Measurements from ENCODE around the gene PLEKHA6.
"Not testable (repeated sequence)": the region's sequence is repeated elsewhere in the genome, so short reads cannot be mapped to it uniquely, and the experiment has no call there.

Gene PLEKHA6

GRCh38 chr1:204239401-204239800 is 120.3 kb downstream of the PLEKHA6 start:
- not testable (repeated sequence) for H3K4me3 ChIP-seq (ENCODE audit: low read length); H3K9me3 ChIP-seq (replicated peaks; ENCODE audit: low read length); H3K4me2 ChIP-seq (ENCODE audit: low read length); H3K9ac ChIP-seq (ENCODE audit: low read depth, low read length); H3K4me1 ChIP-seq (ENCODE audit: control insufficient read depth, insufficient read depth, low read length); H3K27me3 ChIP-seq (ENCODE audit: control insufficient read depth, insufficient read depth, low read length)
- H3K36me3 ChIP-seq (ENCODE audit: insufficient read depth, low read length): peaks cover 14% of the 10 kb centered on the region

GRCh38 chr1:204238520-204238919 is 121.2 kb downstream of the PLEKHA6 start:
- not testable (repeated sequence) for H3K4me3 ChIP-seq (ENCODE audit: low read length); H3K4me2 ChIP-seq (ENCODE audit: low read length); H3K4me1 ChIP-seq (ENCODE audit: control insufficient read depth, insufficient read depth, low read length); H3K9me3 ChIP-seq (replicated peaks; ENCODE audit: low read length); H3K27me3 ChIP-seq (ENCODE audit: control insufficient read depth, insufficient read depth, low read length); H3K9ac ChIP-seq (ENCODE audit: low read depth, low read length)
- peaks cover 18% of the 10 kb centered on the region for H3K36me3 ChIP-seq (ENCODE audit: insufficient read depth, low read length)

- peaks cover 16% of the 10 kb centered on the region for H3K36me3 ChIP-seq (ENCODE audit: insufficient read depth, low read length)
- not testable (repeated sequence) for H3K4me3 ChIP-seq (ENCODE audit: low read length); H3K9me3 ChIP-seq (replicated peaks; ENCODE audit: low read length); H3K27me3 ChIP-seq (ENCODE audit: control insufficient read depth, insufficient read depth, low read length); H3K9ac ChIP-seq (ENCODE audit: low read depth, low read length); H3K4me1 ChIP-seq (ENCODE audit: control insufficient read depth, insufficient read depth, low read length); H3K4me2 ChIP-seq (ENCODE audit: low read length)
Observed at GRCh38 chr1:204237515-204237914, 122.2 kb downstream of the PLEKHA6 start.

- no peak overlapping the region for H3K4me3 ChIP-seq (ENCODE audit: low read length)
- H3K9ac ChIP-seq (ENCODE audit: low read depth, low read length): no peak overlapping the region
Observed at GRCh38 chr1:204232526-204232925, 127.2 kb downstream of the PLEKHA6 start.

GRCh38 chr1:204230211-204230610 is 129.5 kb downstream of the PLEKHA6 start:
- Histone ChIP-seq H3K4me3 (ENCODE audit: low read length) (no peak overlapping the region), H3K4me2 (ENCODE audit: low read length) (no peak overlapping the region), H3K27me3 (ENCODE audit: control insufficient read depth, insufficient read depth, low read length) (no peaks in the 10 kb centered on the region), H3K36me3 (ENCODE audit: insufficient read depth, low read length) (peaks cover 15% of the 10 kb centered on the region), H3K9me3 (replicated peaks; ENCODE audit: low read length) (no peaks in the 10 kb centered on the region), H3K4me1 (ENCODE audit: control insufficient read depth, insufficient read depth, low read length) (peaks cover 7% of the 10 kb centered on the region), H3K9ac (ENCODE audit: low read depth, low read length) (no peak overlapping the region)

More at GRCh38 chr1:204232526-204232925, 127.2 kb downstream of the PLEKHA6 start:
- Histone ChIP-seq H3K4me1 (ENCODE audit: control insufficient read depth, insufficient read depth, low read length) (no peaks in the 10 kb centered on the region), H3K36me3 (ENCODE audit: insufficient read depth, low read length) (peaks cover 15% of the 10 kb centered on the region), H3K4me2 (ENCODE audit: low read length) (no peak overlapping the region), H3K9me3 (replicated peaks; ENCODE audit: low read length) (no peaks in the 10 kb centered on the region), H3K27me3 (ENCODE audit: control insufficient read depth, insufficient read depth, low read length) (no peaks in the 10 kb centered on the region)

GRCh38 chr1:204228896-204229295 is 130.8 kb downstream of the PLEKHA6 start:
- Histone ChIP-seq H3K27me3 (ENCODE audit: control insufficient read depth, insufficient read depth, low read length) (no peaks in the 10 kb centered on the region), H3K9me3 (replicated peaks; ENCODE audit: low read length) (no peaks in the 10 kb centered on the region), H3K9ac (ENCODE audit: low read depth, low read length) (no peak overlapping the region), H3K36me3 (ENCODE audit: insufficient read depth, low read length) (peaks cover 18% of the 10 kb centered on the region), H3K4me1 (ENCODE audit: control insufficient read depth, insufficient read depth, low read length) (peaks cover 7% of the 10 kb centered on the region), H3K4me3 (ENCODE audit: low read length) (no peak overlapping the region), H3K4me2 (ENCODE audit: low read length) (no peak overlapping the region)

- H3K4me1 ChIP-seq (ENCODE audit: control insufficient read depth, insufficient read depth, low read length): peaks cover 7% of the 10 kb centered on the region
- no peak overlapping the region for H3K9ac ChIP-seq (ENCODE audit: low read depth, low read length)
- H3K4me2 ChIP-seq (ENCODE audit: low read length): no peak overlapping the region
- H3K4me3 ChIP-seq (ENCODE audit: low read length): no peak overlapping the region
- no peaks in the 10 kb centered on the region for H3K27me3 ChIP-seq (ENCODE audit: control insufficient read depth, insufficient read depth, low read length)
- H3K9me3 ChIP-seq (replicated peaks; ENCODE audit: low read length): no peaks in the 10 kb centered on the region
- H3K36me3 ChIP-seq (ENCODE audit: insufficient read depth, low read length): peaks cover 15% of the 10 kb centered on the region
Observed at GRCh38 chr1:204227996-204228785, 131.5 kb downstream of the PLEKHA6 start.

GRCh38 chr1:204227351-204227750 is 132.4 kb downstream of the PLEKHA6 start:
- peaks cover 16% of the 10 kb centered on the region for H3K36me3 ChIP-seq (ENCODE audit: insufficient read depth, low read length)
- H3K9me3 ChIP-seq (replicated peaks; ENCODE audit: low read length): no peaks in the 10 kb centered on the region
- H3K4me1 ChIP-seq (ENCODE audit: control insufficient read depth, insufficient read depth, low read length): peaks cover 7% of the 10 kb centered on the region
- no peak overlapping the region for H3K9ac ChIP-seq (ENCODE audit: low read depth, low read length)
- H3K4me3 ChIP-seq (ENCODE audit: low read length): no peak overlapping the region
- H3K27me3 ChIP-seq (ENCODE audit: control insufficient read depth, insufficient read depth, low read length): no peaks in the 10 kb centered on the region
- H3K4me2 ChIP-seq (ENCODE audit: low read length): no peak overlapping the region

GRCh38 chr1:204225841-204226735 is 133.6 kb downstream of the PLEKHA6 start:
- Histone ChIP-seq H3K4me3 (ENCODE audit: low read length) (no peak overlapping the region), H3K9ac (ENCODE audit: low read depth, low read length) (no peak overlapping the region), H3K4me1 (ENCODE audit: control insufficient read depth, insufficient read depth, low read length) (peaks cover 7% of the 10 kb centered on the region), H3K27me3 (ENCODE audit: control insufficient read depth, insufficient read depth, low read length) (no peaks in the 10 kb centered on the region), H3K9me3 (replicated peaks; ENCODE audit: low read length) (no peaks in the 10 kb centered on the region), H3K4me2 (ENCODE audit: low read length) (no peak overlapping the region), H3K36me3 (ENCODE audit: insufficient read depth, low read length) (peaks cover 23% of the 10 kb centered on the region)

- no peak overlapping the region for H3K4me2 ChIP-seq (ENCODE audit: low read length)
- no peaks in the 10 kb centered on the region for H3K9me3 ChIP-seq (replicated peaks; ENCODE audit: low read length)
- H3K27me3 ChIP-seq (ENCODE audit: control insufficient read depth, insufficient read depth, low read length): no peaks in the 10 kb centered on the region
- H3K4me1 ChIP-seq (ENCODE audit: control insufficient read depth, insufficient read depth, low read length): peaks cover 7% of the 10 kb centered on the region
- peaks cover 18% of the 10 kb centered on the region for H3K36me3 ChIP-seq (ENCODE audit: insufficient read depth, low read length)
- no peak overlapping the region for H3K4me3 ChIP-seq (ENCODE audit: low read length)
- H3K9ac ChIP-seq (ENCODE audit: low read depth, low read length): no peak overlapping the region
Observed at GRCh38 chr1:204224655-204225054, 135.1 kb downstream of the PLEKHA6 start.

- Histone ChIP-seq H3K4me2 (ENCODE audit: low read length) (no peak overlapping the region), H3K9ac (ENCODE audit: low read depth, low read length) (no peak overlapping the region), H3K4me3 (ENCODE audit: low read length) (no peak overlapping the region), H3K27me3 (ENCODE audit: control insufficient read depth, insufficient read depth, low read length) (peaks cover 4% of the 10 kb centered on the region), H3K4me1 (ENCODE audit: control insufficient read depth, insufficient read depth, low read length) (peaks cover 7% of the 10 kb centered on the region), H3K9me3 (replicated peaks; ENCODE audit: low read length) (no peaks in the 10 kb centered on the region), H3K36me3 (ENCODE audit: insufficient read depth, low read length) (peaks cover 22% of the 10 kb centered on the region)
Observed at GRCh38 chr1:204223129-204223860, 136.4 kb downstream of the PLEKHA6 start.
